ENCODE data around the gene ARID1B. TPM values are rescaled to one million over a fixed set of nuclear protein-coding genes. Genes with fewer than 3 reads are reported as not detected.
"Not testable (repeated sequence)": the region's sequence is repeated elsewhere in the genome, so short reads cannot be mapped to it uniquely, and the experiment has no call there.

Gene ARID1B
- total and polyA plus RNA-seq, 9 of the 15 experiments (the other 6 are each of a cell fraction or from before 2014, with no cell fraction given), result 12.5 to 50.5 (median 25.8) TPM

DNA sequence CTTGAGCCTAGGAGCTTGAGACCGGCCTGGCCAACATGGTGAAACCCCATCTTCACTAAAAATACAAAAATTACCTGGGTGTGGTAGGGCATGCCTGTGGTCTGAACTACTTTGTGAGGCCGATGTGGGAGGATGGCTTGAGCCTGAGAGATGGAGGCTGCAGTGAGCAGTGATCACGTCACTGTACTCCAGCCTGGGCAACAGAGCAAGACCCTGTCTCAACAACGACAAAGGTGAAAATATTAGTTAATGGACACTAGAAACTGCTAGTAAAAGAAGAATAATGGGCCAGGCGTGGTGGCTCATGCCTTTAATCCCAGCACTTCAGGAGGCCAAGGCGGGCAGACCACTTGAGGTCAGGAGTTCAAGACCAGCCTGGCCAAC, 168.6 kb downstream of the ARID1B start:
- peaks cover 35% of the 10 kb centered on the region for H3K79me2 ChIP-seq (ENCODE audit: control insufficient read depth, insufficient read depth, low read length)
- TF ChIP-seq ZNF121 (CRISPR knock-in tag; conservative IDR thresholded peaks at IDR 0.05), result peak; percentile 79
- in situ Hi-C loops (cut with MboI); H3K36me3 ChIP-seq (ENCODE audit: control insufficient read depth, insufficient read depth, low read length); H3K9me3 ChIP-seq (replicated peaks; ENCODE audit: control insufficient read depth, insufficient read depth, low read depth, low read length); FAIRE-seq; H3K4me3 ChIP-seq; DNase-seq (ENCODE audit: extremely low read depth in 1 of 4, low spot score in 3 of 4); H3K27me3 ChIP-seq (ENCODE audit: control insufficient read depth in 2 of 2, insufficient read depth in 2 of 2, low read length in 2 of 2); H3K4me1 ChIP-seq (replicated peaks in 1 of 2; ENCODE audit: control insufficient read depth in 2 of 2, insufficient read depth in 2 of 2, low read length in 2 of 2); POLR2A ChIA-PET; H4K20me1 ChIP-seq (replicated peaks; ENCODE audit: control insufficient read depth, insufficient read depth, low read length); intact Hi-C loops (cut with micrococcal nuclease); H2AFZ ChIP-seq (ENCODE audit: low read depth, low read length); ATAC-seq; H3K9me1 ChIP-seq (ENCODE audit: control insufficient read depth, insufficient read depth, low read length); H3K27ac ChIP-seq (ENCODE audit: extremely low read depth, low read depth, low read length); H3K9ac ChIP-seq (ENCODE audit: insufficient read depth in 1 of 2, low read depth in 2 of 2, low read length in 2 of 2); BruUV-seq (replicated peaks); H3K4me2 ChIP-seq (ENCODE audit: insufficient read depth, low read length); CTCF ChIA-PET (ENCODE audit: low intra/inter-chr PET ratio): not testable (repeated sequence)
- WGBS (ENCODE audit: insufficient coverage, low coverage, missing lambda C conversion rate), result 86% methylated on average over 6 of the region's 6 CpGs

DNA sequence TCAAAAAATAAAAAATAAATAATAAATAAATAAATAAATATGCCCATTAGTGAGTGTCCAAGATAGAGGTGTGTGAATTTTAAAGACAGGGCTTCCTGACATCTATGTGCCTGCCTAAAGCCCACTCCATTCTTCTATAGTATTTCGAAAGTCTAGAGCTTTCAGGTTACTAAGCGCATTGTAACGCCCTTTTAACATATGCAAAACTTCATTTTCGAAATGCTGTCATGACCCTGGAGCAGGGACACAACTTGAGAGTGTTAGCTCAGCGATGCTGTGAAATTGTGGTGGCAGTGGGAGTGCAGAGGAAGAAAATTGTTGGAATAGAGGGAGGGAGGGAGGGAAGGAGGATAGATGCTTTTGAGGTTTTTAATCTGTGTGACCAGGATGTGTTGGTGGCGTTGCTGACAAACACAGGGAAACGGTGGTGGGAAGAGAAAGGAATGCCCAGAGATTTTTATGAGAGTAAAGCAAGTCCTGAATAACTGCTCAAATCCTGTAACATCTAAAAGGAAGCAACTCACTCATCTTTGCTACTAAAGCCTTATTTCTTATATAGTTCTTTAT, 169.3 kb downstream of the ARID1B start:
- H3K79me2 ChIP-seq (ENCODE audit: control insufficient read depth, insufficient read depth, low read length), result peaks cover 31% of the 10 kb centered on the region
- H3K9ac ChIP-seq (ENCODE audit: insufficient read depth in 1 of 2, low read depth in 2 of 2, low read length in 2 of 2), result no peak overlapping the region
- BruUV-seq (replicated peaks), result no TSS peak
- H3K4me2 ChIP-seq (ENCODE audit: insufficient read depth, low read length), result no peak overlapping the region
- no peak overlapping the region for H3K27ac ChIP-seq (ENCODE audit: extremely low read depth, low read depth, low read length)
- intact Hi-C loops (cut with micrococcal nuclease) (no loop called here), in situ Hi-C loops (cut with MboI) (no loop called here)
- FAIRE-seq, result peak; percentile 32
- no peaks in the 10 kb centered on the region for H3K9me1 ChIP-seq (ENCODE audit: control insufficient read depth, insufficient read depth, low read length)
- ChIA-PET POLR2A (no interaction called here), CTCF (ENCODE audit: low intra/inter-chr PET ratio) (no interaction called here)
- H2AFZ ChIP-seq (ENCODE audit: low read depth, low read length), result no peak overlapping the region
- H3K4me1 ChIP-seq (replicated peaks in 1 of 2; ENCODE audit: control insufficient read depth in 2 of 2, insufficient read depth in 2 of 2, low read length in 2 of 2), result 0 out of 5 replicates have a peak, but pooled peaks cover 0 to 3% of the 10 kb centered on the region in 2 experiments
- no peaks in the 10 kb centered on the region for H3K9me3 ChIP-seq (replicated peaks; ENCODE audit: control insufficient read depth, insufficient read depth, low read depth, low read length)
- no peaks in the 10 kb centered on the region for H3K36me3 ChIP-seq (ENCODE audit: control insufficient read depth, insufficient read depth, low read length)
- WGBS (ENCODE audit: insufficient coverage, low coverage, missing lambda C conversion rate), result 58% methylated on average over 7 of the region's 7 CpGs
- no peaks in the 10 kb centered on the region for H3K27me3 ChIP-seq (ENCODE audit: control insufficient read depth in 2 of 2, insufficient read depth in 2 of 2, low read length in 2 of 2)
- DNase-seq (ENCODE audit: extremely low read depth in 1 of 4, low spot score in 3 of 4), result no peak
- H4K20me1 ChIP-seq (replicated peaks; ENCODE audit: control insufficient read depth, insufficient read depth, low read length), result 0 out of 2 replicates have a peak, but pooled peaks cover 6% of the 10 kb centered on the region
- TF ChIP-seq TFAM (CRISPR knock-in tag; conservative IDR thresholded peaks at IDR 0.05) (no peak), ZNF76 (CRISPR knock-in tag; IDR thresholded peaks at IDR 0.05; ENCODE audit: borderline replicate concordance) (no peak), ZNF436 (CRISPR knock-in tag; IDR thresholded peaks at IDR 0.05) (no peak), ZNF274 (IDR thresholded peaks at IDR 0.05; ENCODE audit: borderline replicate concordance, low read depth, low read length) (no peak), ZNF589 (CRISPR knock-in tag; IDR thresholded peaks at IDR 0.05; ENCODE audit: low read depth) (no peak)
- TF ChIP-seq, protein P1, sequence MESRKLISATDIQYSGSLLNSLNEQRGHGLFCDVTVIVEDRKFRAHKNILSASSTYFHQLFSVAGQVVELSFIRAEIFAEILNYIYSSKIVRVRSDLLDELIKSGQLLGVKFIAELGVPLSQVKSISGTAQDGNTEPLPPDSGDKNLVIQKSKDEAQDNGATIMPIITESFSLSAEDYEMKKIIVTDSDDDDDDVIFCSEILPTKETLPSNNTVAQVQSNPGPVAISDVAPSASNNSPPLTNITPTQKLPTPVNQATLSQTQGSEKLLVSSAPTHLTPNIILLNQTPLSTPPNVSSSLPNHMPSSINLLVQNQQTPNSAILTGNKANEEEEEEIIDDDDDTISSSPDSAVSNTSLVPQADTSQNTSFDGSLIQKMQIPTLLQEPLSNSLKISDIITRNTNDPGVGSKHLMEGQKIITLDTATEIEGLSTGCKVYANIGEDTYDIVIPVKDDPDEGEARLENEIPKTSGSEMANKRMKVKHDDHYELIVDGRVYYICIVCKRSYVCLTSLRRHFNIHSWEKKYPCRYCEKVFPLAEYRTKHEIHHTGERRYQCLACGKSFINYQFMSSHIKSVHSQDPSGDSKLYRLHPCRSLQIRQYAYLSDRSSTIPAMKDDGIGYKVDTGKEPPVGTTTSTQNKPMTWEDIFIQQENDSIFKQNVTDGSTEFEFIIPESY (CRISPR knock-in tag; IDR thresholded peaks at IDR 0.05), result 0 out of 2 replicates have a peak, but pooled peaks have one; percentile 29
- no peak overlapping the region for H3K4me3 ChIP-seq
- no peak for ATAC-seq
